Cardiac fibroblast (primary cell): ENCODE results near the gene MAPKAPK2.
A peak's percentile ranks its signal among the peaks of the same experiment; 100 is the strongest.
"Not testable (repeated sequence)": the region's sequence is repeated elsewhere in the genome, so short reads cannot be mapped to it uniquely, and the experiment has no call there.

Experiments used
- DNase-seq, 2 donors: peaks; one replicate each; pipeline versions ENCODE4 v3.0.0 to v3.0.0-alpha.2; 2010; ENCODE audit warnings: low read depth in 2 of 2
- H3K4me3 ChIP-seq, 2 donors: replicated peaks in 1 of 2; 1 replicate in 1 of 2; 2 replicates in 1 of 2; pipeline ENCODE4 v1.5.1; 2011; ENCODE audit warnings: low read depth in 2 of 2, low read length in 2 of 2, mild to moderate bottlenecking in 2 of 2, moderate library complexity in 1 of 2
- TF ChIP-seq, protein P1 (sequence below): IDR thresholded peaks from one replicate; pipeline ENCODE4 v1.5.1; 2011; ENCODE audit warnings: low read depth, mild to moderate bottlenecking, low read length, inconsistent platforms

MAPKAPK2 gene

DNA sequence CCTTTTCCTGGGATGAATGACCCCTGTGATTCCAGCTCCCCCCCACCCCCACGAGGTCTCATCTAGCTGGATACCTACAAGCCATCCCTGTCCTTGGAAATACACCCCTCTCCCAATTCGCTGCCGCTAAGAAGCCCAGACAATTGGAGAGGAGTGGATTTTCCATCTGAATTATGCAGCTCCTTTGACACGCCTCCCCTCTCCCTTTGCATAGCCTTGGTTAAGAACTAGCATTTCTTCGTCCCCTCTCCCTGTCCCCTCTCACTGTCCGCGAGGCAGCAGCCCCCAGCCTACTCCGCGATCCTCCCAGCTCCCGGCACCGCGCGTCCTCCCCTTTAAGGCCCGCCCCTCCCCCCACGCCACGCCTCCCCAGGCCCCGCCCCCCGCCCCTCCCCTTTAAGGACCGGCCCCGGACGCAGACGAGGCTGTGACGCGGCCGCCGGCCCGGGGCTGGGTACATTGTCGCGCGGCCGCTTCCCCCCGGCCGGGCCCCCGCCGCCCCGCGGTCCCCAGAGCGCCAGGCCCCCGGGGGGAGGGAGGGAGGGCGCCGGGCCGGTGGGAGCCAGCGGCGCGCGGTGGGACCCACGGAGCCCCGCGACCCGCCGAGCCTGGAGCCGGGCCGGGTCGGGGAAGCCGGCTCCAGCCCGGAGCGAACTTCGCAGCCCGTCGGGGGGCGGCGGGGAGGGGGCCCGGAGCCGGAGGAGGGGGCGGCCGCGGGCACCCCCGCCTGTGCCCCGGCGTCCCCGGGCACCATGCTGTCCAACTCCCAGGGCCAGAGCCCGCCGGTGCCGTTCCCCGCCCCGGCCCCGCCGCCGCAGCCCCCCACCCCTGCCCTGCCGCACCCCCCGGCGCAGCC is at the start of gene MAPKAPK2:
MAPKAPK2 (plus strand) TSS at position 428 of the 856 bp plus-strand sequence; CDS start at position 753, 325 bp downstream.
- peak within 1 kb of the TSS; percentile 87 to 89 for H3K4me3 ChIP-seq
- DNase-seq = peak; percentile 68 to 79
- TF ChIP-seq, protein P1, sequence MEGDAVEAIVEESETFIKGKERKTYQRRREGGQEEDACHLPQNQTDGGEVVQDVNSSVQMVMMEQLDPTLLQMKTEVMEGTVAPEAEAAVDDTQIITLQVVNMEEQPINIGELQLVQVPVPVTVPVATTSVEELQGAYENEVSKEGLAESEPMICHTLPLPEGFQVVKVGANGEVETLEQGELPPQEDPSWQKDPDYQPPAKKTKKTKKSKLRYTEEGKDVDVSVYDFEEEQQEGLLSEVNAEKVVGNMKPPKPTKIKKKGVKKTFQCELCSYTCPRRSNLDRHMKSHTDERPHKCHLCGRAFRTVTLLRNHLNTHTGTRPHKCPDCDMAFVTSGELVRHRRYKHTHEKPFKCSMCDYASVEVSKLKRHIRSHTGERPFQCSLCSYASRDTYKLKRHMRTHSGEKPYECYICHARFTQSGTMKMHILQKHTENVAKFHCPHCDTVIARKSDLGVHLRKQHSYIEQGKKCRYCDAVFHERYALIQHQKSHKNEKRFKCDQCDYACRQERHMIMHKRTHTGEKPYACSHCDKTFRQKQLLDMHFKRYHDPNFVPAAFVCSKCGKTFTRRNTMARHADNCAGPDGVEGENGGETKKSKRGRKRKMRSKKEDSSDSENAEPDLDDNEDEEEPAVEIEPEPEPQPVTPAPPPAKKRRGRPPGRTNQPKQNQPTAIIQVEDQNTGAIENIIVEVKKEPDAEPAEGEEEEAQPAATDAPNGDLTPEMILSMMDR = no peak

DNA sequence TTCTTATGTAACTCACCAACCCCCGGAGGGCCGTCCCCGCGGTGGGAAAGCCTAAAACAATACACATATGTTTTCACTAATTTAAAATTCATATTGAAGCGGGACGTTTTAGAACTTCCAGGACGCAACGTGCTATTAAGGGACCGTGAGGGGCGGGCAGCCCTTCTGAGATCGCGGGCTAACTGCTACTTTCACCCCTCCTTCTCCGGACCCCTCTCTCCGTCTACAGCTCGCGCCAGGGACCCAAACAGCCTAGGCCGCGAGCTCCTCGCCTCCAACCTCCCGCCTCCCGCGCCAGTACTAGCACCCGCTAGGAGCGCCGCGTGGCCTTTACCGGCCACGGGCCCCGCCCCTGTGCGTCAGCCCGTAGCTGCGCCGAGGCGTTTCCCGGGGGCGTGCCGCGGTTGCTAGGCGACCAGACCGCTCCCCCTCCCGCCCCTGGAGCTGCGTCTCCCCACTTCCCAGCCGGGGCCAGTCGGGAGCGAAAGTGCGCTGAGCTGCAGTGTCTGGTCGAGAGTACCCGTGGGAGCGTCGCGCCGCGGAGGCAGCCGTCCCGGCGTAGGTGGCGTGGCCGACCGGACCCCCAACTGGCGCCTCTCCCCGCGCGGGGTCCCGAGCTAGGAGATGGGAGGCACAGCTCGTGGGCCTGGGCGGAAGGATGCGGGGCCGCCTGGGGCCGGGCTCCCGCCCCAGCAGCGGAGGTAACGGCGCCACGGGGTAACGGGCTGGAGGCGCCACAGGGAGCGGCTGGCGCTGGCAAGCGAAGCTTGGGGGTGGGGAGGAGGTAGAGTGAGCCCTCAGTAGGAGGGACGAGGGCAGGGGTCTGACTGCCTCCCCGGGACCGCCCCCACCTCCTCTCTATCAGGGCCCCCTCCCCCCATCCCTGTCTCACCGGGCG is 49.4 kb upstream of the MAPKAPK2 start, which contains the start of gene DYRK3:
DYRK3 (plus strand) TSS at position 457 of the 898 bp plus-strand sequence; CDS start at position 625, 168 bp downstream.
- TF ChIP-seq, protein P1 = no peak
- peak within 1 kb of the TSS; percentile 74 to 90 for H3K4me3 ChIP-seq
- peak; percentile 93 to 96 for DNase-seq

DNA sequence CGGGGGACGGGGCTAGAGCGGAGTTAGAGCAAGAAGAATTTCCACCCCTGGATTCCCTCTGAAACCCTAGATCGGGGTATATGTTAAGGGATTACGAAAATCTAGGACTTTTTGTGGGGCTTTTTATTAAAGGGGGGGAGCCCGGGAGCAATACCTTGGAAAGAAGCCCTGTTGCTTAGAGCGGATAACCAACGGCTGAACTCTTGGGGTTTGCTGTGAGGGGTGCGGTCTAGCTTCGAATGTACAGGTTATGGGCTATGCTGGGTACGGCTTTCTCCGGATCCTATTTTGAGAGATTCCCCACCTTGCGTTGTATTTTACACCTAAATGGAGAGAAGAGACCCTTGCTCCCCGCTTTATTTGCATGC is 48.7 kb upstream of the MAPKAPK2 start:
- peak overlapping the region; percentile 74 to 90 for H3K4me3 ChIP-seq
- TF ChIP-seq, protein P1 = no peak
- DNase-seq = peak; percentile 18 to 22

DNA sequence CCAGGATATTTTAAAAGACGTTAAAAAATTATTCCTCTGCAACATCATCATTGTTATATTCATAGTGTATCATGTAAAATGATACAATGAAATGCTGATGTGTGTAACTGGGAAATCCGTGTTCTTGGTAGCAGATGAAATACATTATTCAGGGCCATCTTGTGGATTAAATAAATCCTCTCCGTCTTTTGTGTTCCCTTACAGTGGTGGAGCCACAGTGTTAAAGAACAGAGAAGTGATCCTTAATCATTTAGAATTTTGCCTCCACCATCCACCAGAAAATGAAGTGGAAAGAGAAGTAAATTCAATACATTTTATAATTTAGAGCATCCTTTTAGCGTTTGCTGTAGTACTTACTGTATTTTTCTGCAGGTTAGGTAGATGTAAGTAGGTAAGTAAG is 48.0 kb upstream of the MAPKAPK2 start:
- peak overlapping the region in 1 of 2 donors; percentile 90 for H3K4me3 ChIP-seq
- no peak for DNase-seq
- TF ChIP-seq, protein P1 = no peak

DNA sequence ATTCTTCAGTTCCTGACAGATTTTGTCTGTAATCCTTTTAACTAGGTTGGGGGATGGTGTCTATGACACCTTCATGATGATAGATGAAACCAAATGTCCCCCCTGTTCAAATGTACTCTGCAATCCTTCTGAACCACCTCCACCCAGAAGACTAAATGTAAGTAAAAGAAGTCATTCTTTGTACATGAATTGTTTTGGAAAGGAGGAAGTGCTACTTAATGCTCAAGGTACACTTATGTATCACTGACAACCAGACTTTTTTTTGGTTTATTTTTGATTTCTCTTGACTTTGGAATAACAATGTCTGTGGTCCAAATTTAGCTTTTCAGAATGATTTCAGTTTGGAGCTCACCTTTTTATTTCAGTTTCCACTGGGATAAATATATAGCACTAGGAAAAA is 47.1 kb upstream of the MAPKAPK2 start:
- TF ChIP-seq, protein P1 = no peak
- H3K4me3 ChIP-seq = no peak overlapping the region
- no peak for DNase-seq

DNA sequence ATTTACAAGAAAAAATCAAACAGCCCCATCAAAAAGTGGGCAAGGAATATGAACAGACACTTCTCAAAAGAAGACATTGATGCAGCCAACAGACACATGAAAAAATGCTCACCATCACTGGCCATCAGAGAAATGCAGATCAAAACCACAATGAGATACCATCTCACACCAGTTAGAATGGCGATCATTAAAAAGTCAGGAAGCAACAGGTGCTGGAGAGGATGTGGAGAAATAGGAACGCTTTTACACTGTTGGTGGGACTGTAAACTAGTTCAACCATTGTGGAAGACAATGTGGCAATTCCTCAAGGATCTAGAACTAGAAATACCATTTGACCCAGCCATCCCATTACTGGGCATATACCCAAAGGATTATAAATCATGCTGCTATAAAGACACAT is 42.6 kb upstream of the MAPKAPK2 start:
- H3K4me3 ChIP-seq, DNase-seq: not testable (repeated sequence)
